Measurements from ENCODE around the gene PBLD. TPM values are rescaled to one million over a fixed set of nuclear protein-coding genes. Genes with fewer than 3 reads are reported as not detected.
A peak's percentile ranks its signal among the peaks of the same experiment; 100 is the strongest.
"Not testable (repeated sequence)": the region's sequence is repeated elsewhere in the genome, so short reads cannot be mapped to it uniquely, and the experiment has no call there.

The PBLD gene
- total and polyA plus RNA-seq, 9 donors: 3.9 to 20.0 (median 7.8) TPM

DNA sequence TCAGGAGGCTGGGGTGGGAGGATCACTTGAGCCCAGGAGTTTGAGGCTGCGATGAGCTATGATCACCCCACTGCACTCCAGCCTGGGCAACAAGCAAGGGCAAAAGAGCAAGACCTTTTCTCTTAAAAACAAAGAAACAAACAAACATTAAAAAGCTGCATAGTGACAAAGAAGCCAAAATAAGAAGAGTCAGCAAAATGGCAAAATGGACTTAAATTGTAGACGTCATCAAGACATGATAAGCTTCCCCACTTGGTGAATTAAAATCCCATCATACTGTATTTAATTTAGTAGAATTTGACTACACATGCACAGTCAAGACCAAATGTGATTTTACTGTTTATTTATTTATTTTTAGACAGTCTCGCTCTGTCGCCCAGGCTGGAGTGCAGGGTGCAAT lies 52.0 kb downstream of the PBLD start:
- Histone ChIP-seq H3K4me3 (ENCODE audit: low read length) (no peak overlapping the region), H3K36me3 (ENCODE audit: control insufficient read depth, insufficient read depth, low read length) (no peaks in the 10 kb centered on the region), H3K4me1 (ENCODE audit: control insufficient read depth, insufficient read depth, low read length) (no peaks in the 10 kb centered on the region), H3K27me3 (ENCODE audit: control insufficient read depth, insufficient read depth, low read length) (no peaks in the 10 kb centered on the region), H3K27ac (ENCODE audit: low read length) (no peak overlapping the region), H3K9me3 (replicated peaks; ENCODE audit: control insufficient read depth, low read depth, low read length) (peaks cover 9% of the 10 kb centered on the region)
- WGBS (ENCODE audit: insufficient coverage): 100% methylated on average over 2 of the region's 4 CpGs
- no peak for DNase-seq

DNA sequence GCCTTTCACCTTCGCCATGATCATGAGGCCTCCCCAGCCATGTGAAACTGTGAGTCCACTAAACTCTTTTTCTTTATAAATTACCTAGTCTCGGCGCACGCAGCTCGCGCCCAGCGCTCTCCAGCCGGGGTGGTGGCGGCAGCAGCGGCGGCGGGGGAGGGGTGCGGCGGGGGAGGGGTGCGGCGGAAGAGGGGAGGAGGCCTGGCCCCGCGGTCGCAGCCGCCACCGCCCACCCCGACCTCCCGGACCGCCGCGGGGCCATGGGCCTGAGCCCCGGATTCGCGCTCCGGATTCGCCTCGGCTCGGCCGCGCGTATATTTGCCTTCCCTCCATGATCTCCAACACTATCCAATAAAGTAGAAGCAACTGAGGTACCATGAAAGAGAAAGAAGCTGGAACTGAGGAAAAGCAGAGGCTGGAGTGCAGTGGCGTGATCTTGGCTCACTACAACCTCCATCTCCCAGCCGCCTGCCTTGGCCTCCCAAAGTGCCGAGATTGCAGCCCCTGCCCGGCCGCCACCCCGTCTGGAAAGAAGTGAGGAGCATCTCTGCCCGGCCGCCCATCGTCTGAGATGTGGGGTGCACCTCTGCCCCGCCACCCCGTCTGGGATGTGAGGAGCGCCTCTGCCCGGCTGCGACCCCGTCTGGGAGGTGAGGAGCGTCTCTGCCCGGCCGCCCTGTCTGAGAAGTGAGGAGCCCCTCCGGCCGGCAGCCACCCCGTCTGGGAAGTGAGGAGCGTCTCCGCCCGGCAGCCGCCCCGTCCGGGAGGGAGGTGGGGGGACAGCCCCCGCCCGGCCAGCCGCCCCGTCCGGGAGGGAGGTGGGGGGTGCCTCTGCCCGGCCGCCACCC lies 53.6 kb downstream of the PBLD start:
- H3K9me3 ChIP-seq (replicated peaks; ENCODE audit: control insufficient read depth, low read depth, low read length); H3K27ac ChIP-seq (ENCODE audit: low read length); H3K4me1 ChIP-seq (ENCODE audit: control insufficient read depth, insufficient read depth, low read length); H3K36me3 ChIP-seq (ENCODE audit: control insufficient read depth, insufficient read depth, low read length); H3K27me3 ChIP-seq (ENCODE audit: control insufficient read depth, insufficient read depth, low read length); H3K4me3 ChIP-seq (ENCODE audit: low read length); DNase-seq: not testable (repeated sequence)
- WGBS (ENCODE audit: insufficient coverage): 98% methylated on average over 26 of the region's 70 CpGs

DNA sequence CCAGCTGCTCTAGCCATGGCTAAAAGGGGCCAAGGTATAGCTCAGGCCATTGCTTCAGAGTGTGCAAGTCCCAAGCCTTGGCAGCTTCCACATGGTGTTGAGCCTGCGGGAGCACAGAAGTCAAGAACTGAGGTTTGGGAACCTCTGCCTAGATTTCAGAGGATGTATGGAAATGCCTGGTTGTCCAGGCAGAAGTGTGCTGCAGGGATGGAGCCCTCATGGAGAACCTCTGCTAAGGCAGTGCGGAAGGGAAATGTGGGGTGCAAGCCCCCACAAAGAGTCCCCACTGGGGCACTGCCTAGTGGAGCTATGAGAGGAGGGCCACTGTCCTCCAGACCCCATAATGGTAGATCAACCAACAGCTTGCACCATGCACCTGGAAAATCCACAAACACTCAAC lies 54.9 kb downstream of the PBLD start:
- not testable (repeated sequence) for DNase-seq; H3K4me1 ChIP-seq (ENCODE audit: control insufficient read depth, insufficient read depth, low read length); H3K9me3 ChIP-seq (replicated peaks; ENCODE audit: control insufficient read depth, low read depth, low read length); H3K27me3 ChIP-seq (ENCODE audit: control insufficient read depth, insufficient read depth, low read length); H3K4me3 ChIP-seq (ENCODE audit: low read length); H3K36me3 ChIP-seq (ENCODE audit: control insufficient read depth, insufficient read depth, low read length); H3K27ac ChIP-seq (ENCODE audit: low read length)
- 94% methylated on average over 2 of the region's 2 CpGs for WGBS (ENCODE audit: insufficient coverage)

DNA sequence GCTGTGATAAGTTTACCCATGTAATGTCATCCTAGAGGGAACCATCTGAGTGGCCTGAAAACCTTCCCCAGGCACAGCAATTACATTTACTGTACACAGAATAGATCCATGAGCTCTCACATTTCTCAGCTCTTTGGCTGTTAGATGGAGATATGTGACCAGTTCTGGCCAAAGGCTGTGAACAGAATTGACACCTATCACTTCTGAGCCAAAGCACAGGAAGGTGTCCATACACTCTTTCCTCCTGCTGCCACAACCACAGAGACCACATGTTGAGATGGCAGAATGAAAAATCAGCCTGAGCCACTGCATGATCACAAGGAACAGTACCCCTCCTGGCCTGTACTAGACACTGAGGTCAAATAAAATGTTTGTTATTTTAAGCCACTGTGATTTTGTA lies 56.5 kb downstream of the PBLD start:
- Histone ChIP-seq H3K4me3 (ENCODE audit: low read length) (no peak overlapping the region), H3K36me3 (ENCODE audit: control insufficient read depth, insufficient read depth, low read length) (no peaks in the 10 kb centered on the region), H3K27ac (ENCODE audit: low read length) (no peak overlapping the region), H3K27me3 (ENCODE audit: control insufficient read depth, insufficient read depth, low read length) (no peaks in the 10 kb centered on the region), H3K9me3 (replicated peaks; ENCODE audit: control insufficient read depth, low read depth, low read length) (peaks cover 9% of the 10 kb centered on the region), H3K4me1 (ENCODE audit: control insufficient read depth, insufficient read depth, low read length) (no peaks in the 10 kb centered on the region)
- no peak for DNase-seq

DNA sequence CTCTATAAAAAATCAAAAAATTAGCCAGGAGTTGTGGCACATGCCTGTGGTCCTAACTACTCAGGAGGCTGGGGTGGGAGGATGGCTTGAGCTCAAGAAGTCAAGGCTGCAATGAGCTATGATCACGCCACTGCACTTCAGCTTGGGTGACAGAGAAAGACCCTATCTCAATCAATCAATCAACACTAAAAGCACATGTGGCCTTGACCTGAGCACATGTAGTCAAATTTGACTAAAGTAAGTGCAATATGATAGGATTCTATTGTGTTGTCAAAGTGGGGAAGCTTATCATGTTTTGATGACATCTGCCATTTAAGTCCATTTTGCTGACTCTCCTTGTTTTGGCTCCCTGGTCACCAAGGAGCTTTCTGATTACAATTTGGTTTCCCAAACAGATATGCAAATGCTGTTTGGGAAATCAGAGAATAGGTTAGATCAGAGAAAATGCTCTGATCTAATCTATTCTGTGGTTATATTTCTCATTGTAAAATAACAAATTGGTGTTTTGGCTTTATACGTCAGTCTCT lies 57.1 kb downstream of the PBLD start:
- H3K9me3 ChIP-seq (replicated peaks; ENCODE audit: control insufficient read depth, low read depth, low read length): peaks cover 9% of the 10 kb centered on the region
- DNase-seq: no peak
- no peak overlapping the region for H3K4me3 ChIP-seq (ENCODE audit: low read length)
- WGBS (ENCODE audit: insufficient coverage): no CpG with 5 or more reads among the region's 2 CpGs
- H3K4me1 ChIP-seq (ENCODE audit: control insufficient read depth, insufficient read depth, low read length): no peaks in the 10 kb centered on the region
- no peaks in the 10 kb centered on the region for H3K27me3 ChIP-seq (ENCODE audit: control insufficient read depth, insufficient read depth, low read length)
- H3K27ac ChIP-seq (ENCODE audit: low read length): no peak overlapping the region
- H3K36me3 ChIP-seq (ENCODE audit: control insufficient read depth, insufficient read depth, low read length): no peaks in the 10 kb centered on the region

DNA sequence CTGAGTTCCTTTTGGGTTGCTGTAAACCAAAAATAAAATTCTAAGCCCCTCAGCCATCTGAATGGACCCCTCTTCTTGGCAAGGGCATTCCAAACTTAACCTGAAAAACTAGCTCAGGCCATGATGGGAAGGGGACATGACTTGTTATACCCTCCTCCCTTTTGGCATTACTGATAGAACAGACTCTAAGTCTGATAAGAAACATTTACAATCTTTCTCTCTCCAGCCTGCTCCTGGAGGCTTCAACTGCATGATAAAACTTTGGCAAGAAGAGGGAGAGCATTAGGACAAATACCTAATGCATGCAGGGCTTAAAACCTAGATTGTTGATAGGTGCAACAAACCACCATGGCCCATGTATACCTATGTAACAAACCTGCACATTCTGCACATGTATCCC lies 59.9 kb downstream of the PBLD start:
- H3K4me3 ChIP-seq (ENCODE audit: low read length): no peak overlapping the region
- no peaks in the 10 kb centered on the region for H3K36me3 ChIP-seq (ENCODE audit: control insufficient read depth, insufficient read depth, low read length)
- no peaks in the 10 kb centered on the region for H3K27me3 ChIP-seq (ENCODE audit: control insufficient read depth, insufficient read depth, low read length)
- H3K4me1 ChIP-seq (ENCODE audit: control insufficient read depth, insufficient read depth, low read length): no peaks in the 10 kb centered on the region
- no peak overlapping the region for H3K27ac ChIP-seq (ENCODE audit: low read length)
- H3K9me3 ChIP-seq (replicated peaks; ENCODE audit: control insufficient read depth, low read depth, low read length): peaks cover 4% of the 10 kb centered on the region
- DNase-seq: no peak

DNA sequence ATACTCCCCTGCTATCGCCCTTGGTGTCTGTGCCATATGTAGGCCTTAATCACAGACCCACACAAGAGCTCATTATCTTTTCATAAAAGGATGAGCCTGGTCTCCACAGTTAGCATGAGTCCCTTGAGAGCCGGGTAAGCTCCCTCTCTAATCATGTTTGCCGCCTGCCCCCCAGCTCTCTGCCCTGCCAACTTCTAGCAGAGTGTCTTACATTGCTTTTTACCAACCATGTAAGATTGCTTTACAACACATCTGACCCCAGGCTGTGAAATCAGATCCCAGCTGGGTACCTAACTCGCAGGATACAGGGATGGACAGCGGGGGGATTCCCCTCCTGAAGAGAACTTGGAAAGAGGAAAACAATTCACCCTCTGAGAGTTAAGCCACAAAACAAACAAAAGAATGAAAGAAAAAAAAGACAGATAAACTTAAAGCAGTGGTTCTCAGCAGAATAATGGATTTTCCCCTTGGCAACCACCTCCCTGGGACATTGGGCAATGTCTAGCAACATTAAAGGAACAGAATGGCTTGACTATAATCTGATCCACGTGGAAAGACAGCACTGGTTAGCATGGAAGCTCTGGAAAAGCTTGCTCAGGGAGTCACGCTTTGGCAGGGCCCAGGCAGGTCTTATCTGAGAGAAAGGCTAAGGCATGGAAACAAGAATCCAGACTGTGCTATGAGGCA lies 61.4 kb downstream of the PBLD start:
- no peaks in the 10 kb centered on the region for H3K9me3 ChIP-seq (replicated peaks; ENCODE audit: control insufficient read depth, low read depth, low read length)
- WGBS (ENCODE audit: insufficient coverage): 66% methylated on average over 5 of the region's 7 CpGs
- no peaks in the 10 kb centered on the region for H3K4me1 ChIP-seq (ENCODE audit: control insufficient read depth, insufficient read depth, low read length)
- no peak overlapping the region for H3K27ac ChIP-seq (ENCODE audit: low read length)
- no peaks in the 10 kb centered on the region for H3K36me3 ChIP-seq (ENCODE audit: control insufficient read depth, insufficient read depth, low read length)
- H3K4me3 ChIP-seq (ENCODE audit: low read length): no peak overlapping the region
- H3K27me3 ChIP-seq (ENCODE audit: control insufficient read depth, insufficient read depth, low read length): no peaks in the 10 kb centered on the region
- peak; percentile 35 for DNase-seq

DNA sequence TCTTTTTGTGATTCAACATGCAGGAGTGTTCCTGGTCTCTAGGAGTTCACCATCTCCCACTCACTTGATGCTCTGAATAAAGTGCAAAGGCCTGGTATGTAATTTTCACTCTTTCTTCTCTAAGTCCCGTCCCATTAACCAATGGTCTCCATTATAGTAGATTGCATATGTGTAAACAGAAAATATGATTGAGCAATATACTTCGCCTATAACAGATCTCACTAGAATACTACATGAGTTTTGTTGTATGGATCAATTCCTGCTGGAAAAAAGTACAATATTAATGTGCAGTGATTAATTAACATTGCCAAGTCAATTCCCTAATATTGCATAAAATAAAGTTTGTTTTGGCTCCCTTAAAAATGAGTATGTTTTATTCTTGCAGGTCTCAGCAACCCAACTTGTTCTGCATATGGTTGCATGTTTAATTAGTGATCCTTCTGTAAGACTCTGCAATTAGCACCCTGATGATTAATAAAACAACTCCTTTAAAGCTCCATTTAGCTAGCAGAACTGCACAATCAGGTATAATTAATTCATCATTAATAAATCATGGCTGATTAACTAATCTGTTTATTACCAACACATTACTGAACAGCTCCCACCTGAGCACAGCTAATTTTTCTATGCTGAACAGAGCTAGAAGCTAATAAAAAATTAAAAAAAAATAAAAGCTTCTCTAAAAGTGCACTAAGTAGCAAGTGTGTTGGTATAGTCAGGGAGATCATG lies 63.0 kb downstream of the PBLD start:
- no CpG with 5 or more reads among the region's 2 CpGs for WGBS (ENCODE audit: insufficient coverage)
- no peaks in the 10 kb centered on the region for H3K27me3 ChIP-seq (ENCODE audit: control insufficient read depth, insufficient read depth, low read length)
- peaks cover 3% of the 10 kb centered on the region for H3K9me3 ChIP-seq (replicated peaks; ENCODE audit: control insufficient read depth, low read depth, low read length)
- H3K27ac ChIP-seq (ENCODE audit: low read length): no peak overlapping the region
- no peaks in the 10 kb centered on the region for H3K4me1 ChIP-seq (ENCODE audit: control insufficient read depth, insufficient read depth, low read length)
- no peak overlapping the region for H3K4me3 ChIP-seq (ENCODE audit: low read length)
- no peaks in the 10 kb centered on the region for H3K36me3 ChIP-seq (ENCODE audit: control insufficient read depth, insufficient read depth, low read length)
- no peak for DNase-seq

DNA sequence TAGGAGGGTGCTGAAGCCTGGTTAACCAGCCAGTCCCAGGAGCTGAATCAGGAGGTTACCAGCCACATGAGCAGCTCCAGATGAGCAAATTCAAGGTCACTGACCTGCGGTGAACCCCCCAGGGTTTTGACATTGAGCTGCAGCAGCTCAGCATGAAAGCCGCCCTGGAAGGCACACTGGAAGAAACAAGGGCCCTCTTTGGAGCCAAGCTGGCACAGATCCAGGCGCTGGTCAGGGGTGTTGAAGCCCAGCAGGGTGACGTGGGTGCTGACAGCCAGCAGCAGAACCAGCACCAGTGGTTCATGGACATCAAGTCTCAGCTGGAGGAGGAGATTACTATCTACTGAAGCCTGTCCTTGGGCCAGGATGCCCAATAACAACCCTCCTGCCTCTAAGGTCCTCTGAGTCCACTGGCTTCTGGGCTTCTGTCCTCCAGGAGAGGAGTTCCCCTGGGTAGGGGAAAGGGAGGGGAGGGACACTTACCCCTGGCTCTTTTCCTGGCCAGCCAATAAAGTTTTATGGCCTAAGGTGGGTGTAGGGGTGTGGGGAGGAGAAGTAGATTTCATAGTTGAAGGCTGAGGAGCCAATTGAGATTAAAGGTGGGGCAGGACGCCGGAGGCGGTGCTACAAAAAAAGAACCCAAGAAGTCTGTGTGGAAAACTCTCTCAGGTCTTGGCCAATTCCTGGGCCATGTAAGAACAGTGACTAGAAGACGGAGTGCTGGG lies 71.4 kb downstream of the PBLD start:
- no peak for DNase-seq
- Histone ChIP-seq H3K4me1 (ENCODE audit: control insufficient read depth, insufficient read depth, low read length) (no peaks in the 10 kb centered on the region), H3K27me3 (ENCODE audit: control insufficient read depth, insufficient read depth, low read length) (no peaks in the 10 kb centered on the region), H3K9me3 (replicated peaks; ENCODE audit: control insufficient read depth, low read depth, low read length) (peaks cover 3% of the 10 kb centered on the region), H3K4me3 (ENCODE audit: low read length) (no peak overlapping the region), H3K36me3 (ENCODE audit: control insufficient read depth, insufficient read depth, low read length) (no peaks in the 10 kb centered on the region), H3K27ac (ENCODE audit: low read length) (no peak overlapping the region)
- WGBS (ENCODE audit: insufficient coverage): 80% methylated on average over 7 of the region's 8 CpGs

DNA sequence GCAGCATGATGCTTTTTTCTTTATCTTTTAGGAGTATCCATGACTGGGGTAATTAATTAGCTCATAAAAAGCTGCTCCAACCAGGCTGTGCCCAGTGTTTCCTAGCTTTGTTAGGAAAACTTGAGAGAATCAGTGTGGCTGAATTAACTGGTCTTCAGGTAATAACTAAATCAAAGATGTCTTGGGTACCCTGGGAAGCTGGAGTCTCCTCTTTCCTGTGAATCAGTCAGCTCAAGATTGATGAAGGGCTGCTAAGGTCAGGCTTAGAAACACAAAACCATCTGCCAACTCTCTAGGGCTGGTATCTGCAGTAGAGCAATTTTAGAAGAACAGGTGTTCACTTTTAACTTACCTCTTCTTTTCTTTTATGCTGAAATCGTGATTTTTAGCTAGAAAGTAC lies 79.4 kb downstream of the PBLD start:
- peaks cover 3% of the 10 kb centered on the region for H3K27me3 ChIP-seq (ENCODE audit: control insufficient read depth, insufficient read depth, low read length)
- H3K4me1 ChIP-seq (ENCODE audit: control insufficient read depth, insufficient read depth, low read length): no peaks in the 10 kb centered on the region
- no peaks in the 10 kb centered on the region for H3K9me3 ChIP-seq (replicated peaks; ENCODE audit: control insufficient read depth, low read depth, low read length)
- no CpG with 5 or more reads among the region's 1 CpG for WGBS (ENCODE audit: insufficient coverage)
- H3K27ac ChIP-seq (ENCODE audit: low read length): no peak overlapping the region
- H3K4me3 ChIP-seq (ENCODE audit: low read length): no peak overlapping the region
- H3K36me3 ChIP-seq (ENCODE audit: control insufficient read depth, insufficient read depth, low read length): no peaks in the 10 kb centered on the region
- no peak for DNase-seq
